ENCODE data around the gene HDAC6. TPM values are rescaled to one million over a fixed set of nuclear protein-coding genes. Genes with fewer than 3 reads are reported as not detected.
"Not testable (repeated sequence)": the region's sequence is repeated elsewhere in the genome, so short reads cannot be mapped to it uniquely, and the experiment has no call there.

The HDAC6 gene
- total RNA-seq, 1 donor from 2014 or later, result 33.7 TPM

DNA sequence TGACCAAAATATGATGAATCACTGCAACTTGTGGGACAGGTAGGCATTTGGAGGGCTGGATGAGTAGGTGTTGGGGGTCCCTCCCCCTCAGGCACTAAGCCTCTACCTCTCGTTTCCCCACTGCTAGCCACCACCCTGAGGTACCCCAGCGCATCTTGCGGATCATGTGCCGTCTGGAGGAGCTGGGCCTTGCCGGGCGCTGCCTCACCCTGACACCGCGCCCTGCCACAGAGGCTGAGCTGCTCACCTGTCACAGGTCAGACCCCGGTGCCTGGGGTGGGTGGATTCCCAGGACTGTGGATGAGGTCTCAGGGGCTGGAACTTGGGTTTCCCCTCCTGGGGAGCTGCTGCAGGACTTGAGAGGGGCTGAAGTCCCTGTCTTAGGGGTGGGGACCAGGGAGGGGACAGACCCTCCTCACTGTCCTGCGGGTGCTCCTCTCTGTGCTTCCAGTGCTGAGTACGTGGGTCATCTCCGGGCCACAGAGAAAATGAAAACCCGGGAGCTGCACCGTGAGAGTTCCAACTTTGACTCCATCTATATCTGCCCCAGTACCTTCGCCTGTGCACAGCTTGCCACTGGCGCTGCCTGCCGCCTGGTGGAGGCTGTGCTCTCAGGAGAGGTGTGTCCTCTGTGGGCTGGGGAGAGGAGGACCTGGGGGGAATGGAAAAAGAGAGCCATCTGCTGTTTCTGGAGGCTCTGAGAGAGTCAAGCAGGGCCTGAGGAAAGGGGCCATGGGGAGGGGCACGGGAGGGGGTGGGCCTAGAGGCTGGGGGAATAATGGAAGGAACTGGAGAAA is 14.3 kb downstream of the HDAC6 start:
- intact Hi-C loops (cut with DNase I), result no loop called here

DNA sequence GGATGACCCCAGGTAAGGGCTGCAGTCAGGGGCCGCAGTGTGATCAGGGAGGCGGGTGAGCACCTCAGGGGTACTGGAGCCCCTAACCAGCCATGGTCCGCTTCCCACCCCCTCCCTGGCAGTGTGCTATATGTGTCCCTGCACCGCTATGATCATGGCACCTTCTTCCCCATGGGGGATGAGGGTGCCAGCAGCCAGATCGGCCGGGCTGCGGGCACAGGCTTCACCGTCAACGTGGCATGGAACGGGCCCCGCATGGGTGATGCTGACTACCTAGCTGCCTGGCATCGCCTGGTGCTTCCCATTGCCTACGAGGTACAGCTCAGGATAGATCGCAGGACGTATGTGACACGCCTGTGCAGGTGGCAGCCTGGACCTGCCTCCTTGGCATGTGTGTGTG is 16.2 kb downstream of the HDAC6 start:
- intact Hi-C loops (cut with DNase I), result no loop called here
- no peak for DNase-seq (ENCODE audit: low spot score)

More for the DNA sequence above, 14.3 kb downstream of the HDAC6 start:
- no peak for DNase-seq (ENCODE audit: low spot score)

- no peak for DNase-seq (ENCODE audit: low spot score)
- intact Hi-C loops (cut with DNase I), result no loop called here
These were observed 17.0 kb downstream of the HDAC6 start for GRCh38 chrX:48818866-48819265.

GRCh38 chrX:48819394-48819793 is 17.5 kb downstream of the HDAC6 start:
- intact Hi-C loops (cut with DNase I); DNase-seq (ENCODE audit: low spot score): not testable (repeated sequence)

- intact Hi-C loops (cut with DNase I), result no loop called here
- DNase-seq (ENCODE audit: low spot score), result no peak
These were observed 21.2 kb downstream of the HDAC6 start for GRCh38 chrX:48823053-48823452.

DNA sequence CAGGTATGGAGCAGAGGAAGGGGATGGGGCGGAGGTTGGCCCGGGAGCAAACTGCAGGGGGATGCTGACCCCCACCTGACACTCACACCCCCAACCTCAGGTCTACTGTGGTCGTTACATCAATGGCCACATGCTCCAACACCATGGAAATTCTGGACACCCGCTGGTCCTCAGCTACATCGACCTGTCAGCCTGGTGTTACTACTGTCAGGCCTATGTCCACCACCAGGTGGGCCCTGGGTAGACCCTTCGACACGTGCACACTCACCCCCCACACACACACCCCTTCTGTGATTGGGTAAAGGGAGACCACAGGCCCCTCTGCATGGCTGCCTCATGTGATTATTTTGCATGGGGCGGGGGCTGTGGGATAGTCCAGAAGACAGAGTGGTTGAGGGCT is 22.2 kb downstream of the HDAC6 start:
- peak; percentile 58 for DNase-seq (ENCODE audit: low spot score)
- intact Hi-C loops (cut with DNase I), result no loop called here

GRCh38 chrX:48826135-48826875 is 24.4 kb downstream of the HDAC6 start, which contains the start of gene ERAS:
Gene ERAS, plus strand, starts transcription at chrX:48826513. Its CDS starts 2,611 bp downstream, at chrX:48829124.
- intact Hi-C loops (cut with DNase I), result no loop called here
- peak; percentile 36 for DNase-seq (ENCODE audit: low spot score)

DNA sequence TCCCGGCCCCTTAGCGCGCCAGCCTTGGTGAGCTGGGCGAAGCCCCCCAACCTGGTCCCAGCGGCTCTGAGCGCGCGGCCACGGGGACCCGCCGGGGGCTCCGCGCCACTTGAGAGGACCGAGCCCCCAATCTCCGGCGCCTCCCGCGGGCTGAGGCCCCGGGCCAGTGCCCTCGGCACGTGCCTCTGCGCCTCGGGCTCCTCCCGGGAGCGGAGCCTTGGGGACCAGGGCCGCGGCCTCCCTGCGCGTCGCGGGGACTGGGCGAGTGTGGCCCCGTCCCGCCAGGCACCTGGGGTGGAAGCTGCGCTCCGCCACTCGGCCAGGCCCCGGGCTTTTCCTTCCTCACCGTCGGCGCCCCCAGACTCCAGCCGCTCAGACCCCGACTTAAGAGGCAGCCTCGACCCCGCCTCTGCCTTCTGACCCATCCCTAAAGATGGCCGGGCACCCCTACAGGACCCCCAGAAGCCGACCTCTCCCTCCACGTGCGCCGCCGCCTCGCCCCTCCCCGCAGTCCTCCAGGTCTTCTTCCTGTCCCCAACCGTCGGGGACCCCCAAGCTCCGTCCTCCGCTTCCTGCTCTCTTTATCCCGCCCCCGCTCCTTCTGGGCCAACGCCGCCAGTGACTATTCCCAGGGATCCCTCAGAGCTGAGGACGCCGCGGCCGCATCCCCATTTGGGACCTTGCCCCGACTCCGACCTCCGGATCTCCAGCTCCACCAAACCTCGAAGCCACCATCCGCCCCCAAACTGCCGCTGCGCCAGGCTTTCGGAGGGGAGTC is 25.2 kb downstream of the HDAC6 start:
- intact Hi-C loops (cut with DNase I), result no loop called here
- DNase-seq (ENCODE audit: low spot score), result no peak

- DNase-seq (ENCODE audit: low spot score), result no peak
- intact Hi-C loops (cut with DNase I), result no loop called here
These were observed 25.7 kb downstream of the HDAC6 start for GRCh38 chrX:48827654-48827968.

- no peak for DNase-seq (ENCODE audit: low spot score)
These were observed 27.3 kb downstream of the HDAC6 start for GRCh38 chrX:48829016-48829735.

GRCh38 chrX:48831136-48831908 is 29.5 kb downstream of the HDAC6 start:
- intact Hi-C loops (cut with DNase I), result no loop called here
- no peak for DNase-seq (ENCODE audit: low spot score)

More at GRCh38 chrX:48829016-48829735, 27.3 kb downstream of the HDAC6 start:
- intact Hi-C loops (cut with DNase I), result no loop called here

DNA sequence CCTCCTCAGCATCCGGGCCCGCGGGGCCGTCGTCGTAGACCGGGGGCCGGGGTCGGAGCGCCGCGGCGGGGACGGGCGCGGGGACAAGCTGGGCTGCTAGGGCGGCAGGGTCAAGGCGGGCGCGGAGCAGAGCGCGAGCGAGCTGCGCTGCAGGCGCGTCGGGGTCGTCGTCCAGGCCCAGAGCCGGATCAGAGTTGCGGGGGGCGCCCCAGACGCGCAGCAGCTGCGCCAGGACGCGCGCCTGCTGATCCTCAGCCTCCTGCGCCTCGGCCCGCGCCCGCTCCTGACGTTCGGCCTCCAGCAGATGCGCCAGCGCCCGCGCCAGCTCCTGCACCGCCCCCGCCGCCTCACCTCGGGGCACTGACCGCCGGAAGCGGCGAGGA is 30.0 kb downstream of the HDAC6 start:
- intact Hi-C loops (cut with DNase I), result no loop called here
- no peak for DNase-seq (ENCODE audit: low spot score)

- no peak for DNase-seq (ENCODE audit: low spot score)
- intact Hi-C loops (cut with DNase I), result no loop called here
These were observed 31.8 kb downstream of the HDAC6 start for GRCh38 chrX:48833542-48834138.

GRCh38 chrX:48834383-48834709 is 32.5 kb downstream of the HDAC6 start:
- no peak for DNase-seq (ENCODE audit: low spot score)
- intact Hi-C loops (cut with DNase I), result no loop called here

DNA sequence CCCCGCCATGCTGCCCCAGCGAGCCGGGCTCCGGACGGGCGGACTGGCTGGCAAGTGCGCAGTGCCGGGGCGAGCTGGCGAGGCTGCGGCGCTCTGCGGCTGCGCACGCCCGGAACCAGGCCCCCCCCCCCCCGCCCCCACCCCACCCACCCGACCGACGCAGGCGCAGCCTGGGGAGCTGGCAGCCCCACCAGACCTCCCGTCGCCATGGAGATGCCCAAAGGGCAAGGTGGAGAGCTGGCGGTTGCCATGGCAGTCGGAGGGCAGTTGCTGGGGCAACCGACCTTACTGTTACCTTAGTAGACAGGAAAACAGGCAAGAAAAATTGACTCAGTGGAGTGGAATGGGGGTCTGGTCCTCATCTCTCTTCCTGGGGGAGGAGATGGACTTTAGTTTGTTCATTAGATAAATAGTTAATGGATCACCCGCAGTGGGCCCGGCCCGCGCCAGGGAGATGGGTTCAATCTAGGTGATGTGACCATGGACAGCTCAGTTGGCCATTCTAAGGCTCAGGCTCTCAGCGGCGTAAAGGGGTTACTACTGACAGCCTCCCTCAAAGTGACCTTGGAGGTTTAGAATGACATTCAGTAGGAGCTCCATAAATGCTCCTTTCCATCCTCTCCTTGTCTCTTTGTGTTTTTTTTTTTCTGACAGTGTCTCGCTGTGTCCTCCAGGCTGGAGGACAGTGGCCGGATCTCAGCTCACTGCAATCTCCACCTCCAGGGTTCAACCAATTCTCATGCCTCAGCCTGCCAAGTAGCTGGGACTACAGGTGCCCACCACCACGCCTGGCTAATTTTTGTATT is 33.9 kb downstream of the HDAC6 start, which contains the start of gene PCSK1N:
TSS of gene PCSK1N (minus strand) at position 87 of the 806 bp plus-strand sequence. CDS start at position 9, 78 bp downstream.
- no peak for DNase-seq (ENCODE audit: low spot score)
- intact Hi-C loops (cut with DNase I), result no loop called here

DNA sequence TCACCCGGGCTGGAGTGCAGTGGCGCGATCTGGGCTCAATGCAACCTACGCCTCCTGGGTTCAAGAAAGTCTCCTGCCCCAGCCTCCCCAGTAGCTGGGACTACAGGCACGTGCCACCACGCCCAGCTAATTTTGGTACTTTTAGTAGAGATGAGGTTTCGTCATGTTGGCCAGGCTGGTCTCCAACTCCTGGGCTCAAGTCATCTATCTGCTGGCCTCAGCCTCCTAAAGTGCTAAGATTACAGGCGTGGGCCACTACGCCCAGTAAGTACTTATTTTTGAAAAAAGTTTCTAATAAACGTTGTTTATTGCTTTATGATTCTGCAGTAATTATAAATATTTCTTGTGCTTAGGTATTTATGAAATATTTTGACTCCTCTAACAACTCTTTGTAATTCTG is 37.8 kb downstream of the HDAC6 start:
- intact Hi-C loops (cut with DNase I), result no loop called here
- no peak for DNase-seq (ENCODE audit: low spot score)

DNA sequence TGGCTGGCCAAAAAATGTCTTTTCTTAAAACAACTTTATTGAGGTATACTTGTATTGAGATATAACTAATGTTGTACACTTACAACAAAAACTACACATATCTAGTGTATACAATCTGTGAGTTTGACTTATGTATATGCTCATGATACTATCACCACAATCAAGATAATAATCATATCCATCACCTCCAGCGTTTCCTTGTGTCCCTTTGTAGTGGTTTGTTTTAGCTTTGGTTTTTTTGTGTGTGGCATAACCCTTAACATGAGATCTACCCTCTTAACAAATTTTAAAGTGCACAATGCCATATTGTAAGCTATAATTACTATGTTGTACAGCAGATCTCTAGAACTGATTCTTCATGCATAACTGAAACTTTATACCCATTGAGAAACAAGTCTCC is 47.0 kb downstream of the HDAC6 start:
- intact Hi-C loops (cut with DNase I), result no loop called here
- no peak for DNase-seq (ENCODE audit: low spot score)

DNA sequence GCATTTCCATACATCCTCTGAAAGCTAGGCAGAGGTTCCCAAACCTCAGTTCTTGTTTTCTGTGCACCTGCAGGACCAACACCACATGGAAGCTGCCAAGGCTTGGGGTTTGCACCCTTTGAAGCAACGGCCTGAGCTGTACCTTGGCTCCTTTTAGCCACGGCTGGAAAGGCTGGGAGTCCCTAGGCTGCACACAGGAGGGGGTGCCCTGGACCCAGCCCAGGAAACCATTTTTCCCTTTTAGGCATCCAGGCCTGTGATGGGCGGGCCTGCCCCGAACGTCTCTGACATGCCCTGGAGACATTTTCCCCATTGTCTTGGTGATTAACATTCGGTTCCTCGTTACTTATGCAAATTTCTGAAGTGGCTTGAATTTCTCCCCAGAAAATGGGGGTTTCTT is 51.0 kb downstream of the HDAC6 start:
- intact Hi-C loops (cut with DNase I), result no loop called here
- DNase-seq (ENCODE audit: low spot score), result no peak

All from cardiac septum (tissue), 1 donor.